Mucosa of stomach (tissue), 1 donor: ENCODE measurements around the gene ZNRF3.

Source experiments
- H3K27me3 ChIP-seq: one replicate; pipeline ENCODE4 v1.7.0; 2013; ENCODE audit warnings: mild to moderate bottlenecking, low read length; ENCODE audit not compliant: control insufficient read depth, insufficient read depth
- H3K36me3 ChIP-seq: one replicate; pipeline ENCODE4 v1.7.0; 2013; ENCODE audit warnings: low read length; ENCODE audit not compliant: control insufficient read depth, insufficient read depth
- H3K4me1 ChIP-seq: one replicate; pipeline ENCODE4 v1.7.0; 2013; ENCODE audit warnings: mild to moderate bottlenecking, low read length; ENCODE audit not compliant: control insufficient read depth, insufficient read depth
- H3K4me3 ChIP-seq: one replicate; pipeline ENCODE4 v1.7.0; 2013; ENCODE audit warnings: low read length
- H3K9ac ChIP-seq: one replicate; pipeline ENCODE4 v1.7.0; 2013; ENCODE audit warnings: mild to moderate bottlenecking, low read length, moderate library complexity
- H3K9me3 ChIP-seq: one replicate; pipeline ENCODE4 v1.7.0; 2013; ENCODE audit warnings: mild to moderate bottlenecking, low read length, moderate library complexity; ENCODE audit not compliant: control insufficient read depth
- donor health status: Pancreatic carcinoma.

Gene ZNRF3

GRCh38 chr22:28887725-28888459 lies 4.5 kb downstream of the ZNRF3 start:
- H3K9ac ChIP-seq, result no peak overlapping the region
- no peak overlapping the region for H3K4me3 ChIP-seq
- peaks cover 9% of the 10 kb centered on the region for H3K27me3 ChIP-seq
- no peaks in the 10 kb centered on the region for H3K36me3 ChIP-seq
- peaks cover 22% of the 10 kb centered on the region for H3K4me1 ChIP-seq
- no peaks in the 10 kb centered on the region for H3K9me3 ChIP-seq

GRCh38 chr22:28889478-28890024 lies 6.2 kb downstream of the ZNRF3 start:
- Histone ChIP-seq H3K9me3 (no peaks in the 10 kb centered on the region), H3K4me1 (peaks cover 21% of the 10 kb centered on the region), H3K9ac (no peak overlapping the region), H3K27me3 (peaks cover 5% of the 10 kb centered on the region), H3K36me3 (no peaks in the 10 kb centered on the region), H3K4me3 (no peak overlapping the region)

GRCh38 chr22:28891156-28891733 lies 7.9 kb downstream of the ZNRF3 start:
- Histone ChIP-seq H3K9ac (no peak overlapping the region), H3K9me3 (no peaks in the 10 kb centered on the region), H3K4me3 (no peak overlapping the region), H3K4me1 (peaks cover 18% of the 10 kb centered on the region), H3K27me3 (no peaks in the 10 kb centered on the region), H3K36me3 (no peaks in the 10 kb centered on the region)

- Histone ChIP-seq H3K27me3 (no peaks in the 10 kb centered on the region), H3K4me1 (peaks cover 9% of the 10 kb centered on the region)
Observed at GRCh38 chr22:28892175-28892731, 8.9 kb downstream of the ZNRF3 start.

GRCh38 chr22:28893810-28894209 lies 10.4 kb downstream of the ZNRF3 start:
- Histone ChIP-seq H3K9ac (no peak overlapping the region), H3K9me3 (no peaks in the 10 kb centered on the region), H3K36me3 (no peaks in the 10 kb centered on the region), H3K27me3 (no peaks in the 10 kb centered on the region), H3K4me1 (peaks cover 7% of the 10 kb centered on the region), H3K4me3 (no peak overlapping the region)

More at GRCh38 chr22:28892175-28892731, 8.9 kb downstream of the ZNRF3 start:
- Histone ChIP-seq H3K9ac (no peak overlapping the region), H3K4me3 (no peak overlapping the region), H3K36me3 (no peaks in the 10 kb centered on the region), H3K9me3 (no peaks in the 10 kb centered on the region)

GRCh38 chr22:28894334-28894733 lies 11.0 kb downstream of the ZNRF3 start:
- Histone ChIP-seq H3K36me3 (no peaks in the 10 kb centered on the region), H3K9ac (no peak overlapping the region), H3K27me3 (no peaks in the 10 kb centered on the region), H3K4me3 (no peak overlapping the region), H3K4me1 (peaks cover 7% of the 10 kb centered on the region), H3K9me3 (no peaks in the 10 kb centered on the region)

GRCh38 chr22:28894807-28895206 lies 11.4 kb downstream of the ZNRF3 start:
- no peaks in the 10 kb centered on the region for H3K27me3 ChIP-seq
- no peak overlapping the region for H3K4me3 ChIP-seq
- H3K9me3 ChIP-seq, result no peaks in the 10 kb centered on the region
- peaks cover 7% of the 10 kb centered on the region for H3K4me1 ChIP-seq
- no peaks in the 10 kb centered on the region for H3K36me3 ChIP-seq
- no peak overlapping the region for H3K9ac ChIP-seq

- Histone ChIP-seq H3K27me3 (no peaks in the 10 kb centered on the region), H3K4me3 (no peak overlapping the region), H3K9ac (no peak overlapping the region), H3K9me3 (no peaks in the 10 kb centered on the region), H3K36me3 (no peaks in the 10 kb centered on the region), H3K4me1 (peaks cover 7% of the 10 kb centered on the region)
Observed at GRCh38 chr22:28896611-28897010, 13.2 kb downstream of the ZNRF3 start.

- no peak overlapping the region for H3K9ac ChIP-seq
Observed at GRCh38 chr22:28898233-28898629, 14.9 kb downstream of the ZNRF3 start.

GRCh38 chr22:28899199-28899853 lies 16.0 kb downstream of the ZNRF3 start:
- H3K9ac ChIP-seq, result no peak overlapping the region
- no peak overlapping the region for H3K4me3 ChIP-seq

More at GRCh38 chr22:28898233-28898629, 14.9 kb downstream of the ZNRF3 start:
- H3K4me1 ChIP-seq, result peaks cover 9% of the 10 kb centered on the region
- H3K36me3 ChIP-seq, result no peaks in the 10 kb centered on the region
- H3K4me3 ChIP-seq, result no peak overlapping the region
- H3K27me3 ChIP-seq, result no peaks in the 10 kb centered on the region
- no peaks in the 10 kb centered on the region for H3K9me3 ChIP-seq

GRCh38 chr22:28900379-28900925 lies 17.1 kb downstream of the ZNRF3 start:
- H3K4me1 ChIP-seq, result peaks cover 12% of the 10 kb centered on the region
- no peak overlapping the region for H3K9ac ChIP-seq
- no peak overlapping the region for H3K4me3 ChIP-seq
- H3K9me3 ChIP-seq, result no peaks in the 10 kb centered on the region
- H3K36me3 ChIP-seq, result no peaks in the 10 kb centered on the region
- H3K27me3 ChIP-seq, result no peaks in the 10 kb centered on the region

More at GRCh38 chr22:28899199-28899853, 16.0 kb downstream of the ZNRF3 start:
- no peaks in the 10 kb centered on the region for H3K27me3 ChIP-seq
- no peaks in the 10 kb centered on the region for H3K36me3 ChIP-seq
- H3K9me3 ChIP-seq, result no peaks in the 10 kb centered on the region
- H3K4me1 ChIP-seq, result peaks cover 17% of the 10 kb centered on the region
